CD4-positive, alpha-beta T cell treated with Interleukin-21 for 1 hour (primary cell): ENCODE data around the gene DIAPH2.

Experiments
- DNase-seq: peaks from one replicate; pipeline ENCODE4 v3.0.0-alpha.2; 2020

DIAPH2 gene

DNA sequence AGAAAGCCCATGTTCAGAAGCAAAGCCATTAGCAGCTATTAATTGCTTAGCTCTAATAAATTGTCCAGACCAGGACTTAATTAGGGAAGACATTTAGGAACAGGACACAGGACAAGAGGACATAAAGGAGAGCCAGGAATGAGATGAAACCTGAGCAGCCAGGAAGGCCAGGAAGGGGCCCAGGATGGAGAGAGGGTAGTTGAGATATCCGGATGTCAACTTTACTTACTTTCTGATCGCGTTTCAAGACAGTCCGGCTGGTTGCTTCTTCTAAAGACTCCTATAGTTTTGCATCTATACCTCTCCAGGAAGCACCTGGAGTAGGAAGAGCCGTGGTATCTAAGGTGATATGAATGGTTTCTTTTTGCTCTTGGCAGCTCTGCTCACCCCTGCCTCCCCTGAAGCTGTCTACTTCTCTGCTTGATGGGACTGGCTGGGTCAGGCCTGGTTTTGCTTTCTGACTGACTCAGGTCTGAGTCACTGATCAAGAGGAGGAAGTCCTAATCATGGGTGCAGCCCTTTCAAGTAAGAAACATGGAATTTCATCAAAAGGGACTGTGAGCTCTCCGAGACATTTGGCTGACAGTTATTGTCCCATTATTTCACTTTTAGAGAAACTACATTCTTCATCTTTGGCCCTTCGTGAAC, 932.4 kb downstream of the DIAPH2 start:
- no peak for DNase-seq

DNA sequence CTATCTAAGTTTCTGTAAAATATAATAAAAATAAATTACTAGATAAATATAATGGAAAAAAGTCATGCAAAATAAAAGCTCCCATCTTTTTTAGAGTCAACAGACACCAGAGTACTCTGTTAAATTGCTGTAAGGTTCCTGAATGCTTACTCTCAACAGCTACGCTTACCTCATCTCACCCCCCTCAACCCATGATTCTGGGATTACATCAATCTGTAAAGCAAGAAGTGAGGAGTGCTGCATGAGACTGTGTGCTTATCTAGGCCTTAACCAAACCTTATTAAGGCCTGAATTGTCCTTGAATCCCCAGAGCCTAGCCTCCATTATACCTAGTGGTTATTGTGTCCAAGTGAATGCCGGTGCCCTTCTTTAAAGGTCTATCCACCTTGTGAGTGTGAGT, 934.9 kb downstream of the DIAPH2 start:
- no peak for DNase-seq

DNA sequence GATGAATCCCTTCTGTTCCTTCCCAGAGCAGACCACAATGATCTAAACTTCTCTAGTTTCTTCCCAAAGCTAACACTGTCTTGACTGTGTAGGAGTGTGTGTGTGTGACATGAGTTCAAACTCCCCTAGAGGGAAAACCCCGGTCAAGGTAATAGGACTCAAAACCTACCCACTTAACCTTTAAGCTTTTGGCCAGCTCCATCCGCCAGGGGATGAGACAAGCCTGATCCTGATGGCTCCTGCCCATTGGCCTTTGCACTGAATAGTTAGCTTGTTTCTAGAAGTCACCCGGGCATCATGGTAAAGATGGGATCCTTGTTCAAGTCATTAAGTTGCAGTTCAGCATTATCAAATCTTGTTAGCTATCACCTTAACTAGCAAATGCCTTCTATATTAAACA, 937.5 kb downstream of the DIAPH2 start:
- DNase-seq = no peak

DNA sequence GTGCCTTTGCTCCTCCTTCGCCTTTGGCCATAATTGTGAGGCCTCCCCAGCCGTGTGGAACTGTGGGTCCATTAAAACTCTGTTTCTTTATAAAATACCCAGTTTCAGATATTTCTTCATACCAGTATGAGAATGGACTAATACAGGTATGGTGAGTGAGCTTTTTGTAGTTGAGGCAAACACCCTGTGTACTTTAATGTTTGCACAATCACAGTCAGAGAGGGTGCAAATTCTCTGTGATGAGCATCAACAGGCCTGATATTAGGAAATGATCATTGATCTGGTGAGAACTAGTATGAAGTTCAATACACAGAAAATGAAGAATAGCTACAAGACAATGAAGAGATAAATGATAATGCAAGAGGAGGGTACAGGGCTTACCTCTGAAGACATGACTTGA, 943.7 kb downstream of the DIAPH2 start:
- DNase-seq = no peak

DNA sequence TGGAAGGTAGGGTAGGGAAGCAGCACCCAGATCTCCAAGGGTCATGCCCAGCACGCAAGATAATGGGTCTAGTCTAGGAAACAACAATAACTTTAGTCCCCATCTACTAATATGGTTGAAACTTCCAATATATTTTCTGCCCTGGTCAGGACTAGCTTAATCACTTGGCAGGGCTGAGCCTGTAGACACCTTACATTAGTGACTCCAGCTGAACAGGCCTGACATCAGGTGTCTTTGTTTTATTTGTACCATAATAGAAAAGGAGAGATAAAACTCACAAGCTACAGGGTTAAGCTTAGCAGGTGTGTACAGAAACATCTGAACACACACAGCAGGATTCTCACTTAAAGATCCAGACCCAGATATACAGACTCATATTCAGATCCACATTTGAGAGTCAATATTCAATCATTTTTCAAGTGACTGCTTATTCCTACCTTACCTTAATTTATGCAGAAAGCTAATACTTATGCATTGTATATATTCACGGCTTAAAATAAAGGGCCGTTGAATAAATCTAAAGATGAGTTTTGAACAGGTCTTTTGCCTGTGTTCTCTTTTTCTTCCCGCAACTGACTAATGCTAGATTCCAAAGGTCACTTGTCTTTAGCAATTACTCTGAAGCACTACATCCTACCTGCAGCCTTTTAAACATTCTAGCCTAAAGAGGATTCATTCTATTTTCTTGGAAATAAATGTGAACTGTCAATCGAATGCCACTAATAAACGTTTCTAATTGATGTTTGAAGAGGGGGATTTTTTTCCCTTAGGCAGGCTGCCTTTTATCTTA, 944.4 kb downstream of the DIAPH2 start:
- no peak for DNase-seq

DNA sequence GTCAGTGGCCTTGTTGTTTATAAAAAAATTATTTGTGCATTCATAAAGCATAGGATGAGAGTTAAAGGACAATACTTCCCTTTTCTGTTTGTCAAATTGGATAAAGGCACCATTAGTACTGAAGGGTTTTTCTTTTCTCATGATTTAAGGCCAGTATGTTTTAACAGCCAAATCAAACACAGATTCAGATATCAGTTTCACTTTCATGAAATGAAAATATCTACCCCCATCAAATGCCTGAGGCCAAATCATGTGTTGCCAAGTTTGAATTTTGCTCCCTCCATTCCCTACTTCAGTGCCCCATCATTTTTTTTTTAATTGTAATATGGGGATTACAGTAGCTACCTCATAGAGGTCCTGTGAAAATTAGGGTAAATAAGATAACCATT, 944.9 kb downstream of the DIAPH2 start:
- no peak for DNase-seq

DNA sequence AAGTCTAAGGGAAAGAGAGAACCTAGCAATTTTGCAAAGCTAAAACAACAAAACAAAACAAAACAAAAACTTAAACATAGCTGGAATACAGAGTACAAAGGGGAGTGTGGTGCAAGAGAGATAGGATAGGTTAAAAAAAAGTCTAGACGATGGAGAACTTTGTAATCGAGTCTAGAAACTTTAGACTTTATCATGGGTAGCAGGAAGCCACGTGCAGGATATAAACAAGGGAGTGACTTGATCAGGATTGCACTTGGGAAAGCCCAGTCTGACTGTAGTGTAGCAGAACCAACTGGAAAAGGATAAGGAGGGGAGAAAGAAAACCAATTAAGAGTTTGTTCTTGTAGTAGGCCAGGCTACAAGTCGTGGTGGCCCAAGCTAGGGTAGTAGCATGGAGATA, 949.2 kb downstream of the DIAPH2 start:
- no peak for DNase-seq

DNA sequence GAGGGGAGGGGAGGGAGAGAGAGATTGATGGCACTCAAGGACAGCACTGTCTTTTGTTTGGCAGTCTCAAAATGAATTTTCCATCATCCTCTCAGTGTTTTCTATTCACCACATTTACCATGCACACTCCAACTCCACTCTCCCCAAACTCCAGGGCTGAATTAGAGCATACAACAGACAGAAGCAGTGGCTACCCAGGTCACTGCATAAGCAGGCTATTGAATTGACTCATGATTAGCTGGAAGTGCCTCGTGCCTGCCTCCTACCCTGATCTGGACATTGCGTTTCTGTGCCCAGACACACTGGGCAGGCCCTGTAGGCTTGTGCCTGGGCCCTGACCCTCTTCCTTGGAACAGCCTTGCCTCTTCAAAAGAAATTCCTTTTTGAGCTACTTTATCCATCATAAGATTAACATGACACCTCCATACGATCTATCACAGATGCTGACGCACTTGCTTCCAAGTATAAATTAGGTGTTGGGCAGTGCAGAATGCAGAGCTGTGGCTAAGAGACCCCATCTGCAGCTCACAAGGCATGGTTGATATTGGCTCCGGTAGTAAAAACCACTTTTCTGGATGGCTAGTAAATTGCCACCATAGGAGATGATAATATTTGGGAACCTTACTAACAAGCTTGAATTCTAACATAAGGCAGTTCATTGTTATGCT, 952.0 kb downstream of the DIAPH2 start:
- DNase-seq = no peak

DNA sequence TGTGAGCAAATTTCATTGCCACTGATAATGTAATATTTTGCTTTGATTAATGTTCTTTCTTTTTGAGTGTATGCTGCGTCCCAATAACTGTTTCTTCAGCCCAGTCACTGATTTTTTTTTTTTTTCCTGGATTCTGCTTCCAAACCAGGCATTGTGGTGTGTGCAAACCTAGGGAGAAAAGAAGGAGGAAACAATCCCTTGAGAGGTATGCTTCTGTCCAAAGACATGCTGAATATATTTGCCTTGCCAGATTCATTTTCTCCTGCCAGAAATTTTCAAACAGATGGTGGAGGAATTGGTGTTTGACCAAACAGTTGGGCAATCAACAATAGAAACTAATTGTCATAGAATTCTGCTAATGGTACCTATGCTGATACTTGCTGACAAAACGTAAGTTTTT, 952.6 kb downstream of the DIAPH2 start:
- DNase-seq = no peak

DNA sequence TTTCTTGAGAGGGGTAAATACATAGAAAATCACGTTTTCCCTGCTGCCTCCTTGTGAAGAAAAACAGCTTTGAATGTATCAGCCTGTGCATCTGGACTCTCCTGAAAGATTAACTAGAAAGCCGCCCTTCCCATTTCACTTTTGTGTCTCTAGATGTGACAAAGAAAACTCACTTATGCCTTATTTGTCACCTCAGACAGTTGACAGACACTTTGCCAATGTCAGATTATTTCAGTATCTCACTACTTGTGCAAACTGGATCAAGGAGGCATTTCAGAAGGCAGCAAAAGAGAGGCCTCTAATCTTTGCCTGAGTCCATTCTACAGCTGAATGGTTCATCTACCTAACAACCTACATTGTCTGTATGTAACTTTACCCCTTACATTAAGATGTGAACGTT, 954.0 kb downstream of the DIAPH2 start:
- DNase-seq = no peak

DNA sequence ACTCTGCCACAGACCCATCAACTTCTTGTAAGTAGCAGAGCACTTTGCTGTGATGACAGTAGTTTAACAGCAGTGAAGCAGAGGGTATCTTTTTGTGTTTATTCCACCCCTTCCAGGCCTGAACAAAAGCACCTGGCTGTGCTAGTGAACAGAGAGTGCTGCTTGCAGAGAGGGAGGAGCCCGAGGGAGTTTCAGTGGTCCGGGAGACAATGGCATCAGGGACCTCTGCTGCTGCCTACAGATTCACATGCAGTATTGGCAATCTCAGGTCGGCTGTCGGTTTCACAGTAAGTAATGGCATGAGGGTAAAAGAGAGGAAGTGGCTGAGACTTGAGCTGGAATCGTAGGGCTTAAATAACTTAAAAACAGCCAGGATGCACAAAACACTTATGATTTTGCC, 954.9 kb downstream of the DIAPH2 start:
- no peak for DNase-seq
